Hematopoietic multipotent progenitor cell (in vitro differentiated cells): Measurements from ENCODE around the gene MCM8. TPM values are rescaled to one million over a fixed set of nuclear protein-coding genes. Genes with fewer than 3 reads are reported as not detected.

Source experiments
- DNase-seq, 3 donors: peaks; one replicate each; pipeline ENCODE4 v3.0.0-alpha.2; 2011 to 2015; ENCODE audit warnings: low read depth in 2 of 3, low spot score in 2 of 3
- small RNA-seq: library from RNA; depleted of rRNA; stranded (forward); fragments of <200 nt; gene quantifications from one replicate; pipeline ENCODE3, GENCODE V24; 2012
- total RNA-seq: library from RNA; depleted of rRNA; stranded (reverse); fragments of >200 nt; gene quantifications from one replicate; pipeline ENCODE4 v1.2.3, GENCODE V29; 2012

MCM8 gene
- total RNA-seq, 1 donor: 2.7 TPM

DNA sequence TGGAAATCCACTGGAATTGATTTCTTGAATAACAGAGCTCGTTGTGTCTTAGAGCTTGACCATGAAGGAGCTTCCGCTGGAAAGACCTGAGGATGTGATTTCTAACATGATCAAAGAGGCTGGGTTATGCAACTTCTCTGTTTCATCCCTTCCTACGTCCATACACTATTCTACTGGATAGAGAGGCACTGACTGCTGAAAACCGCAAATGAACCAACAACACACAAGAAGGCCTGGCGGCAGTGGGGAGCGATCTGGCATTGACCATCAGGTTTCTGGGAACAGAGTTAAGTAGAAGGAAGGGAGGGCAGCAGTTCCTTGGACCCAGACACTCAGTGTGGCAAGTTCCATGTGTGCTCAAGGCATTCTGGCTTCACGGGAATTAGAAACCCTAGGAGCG, 90.1 kb downstream of the MCM8 start:
- DNase-seq: no peak

GRCh38 chr20:6040958-6041807, 90.7 kb downstream of the MCM8 start:
- DNase-seq: no peak

- DNase-seq: no peak
Observed at GRCh38 chr20:6041808-6042265, 91.4 kb downstream of the MCM8 start.

- no peak for DNase-seq
Observed at GRCh38 chr20:6044115-6044514, 93.7 kb downstream of the MCM8 start.

- no peak for DNase-seq
Observed at GRCh38 chr20:6045566-6045965, 95.1 kb downstream of the MCM8 start.

DNA sequence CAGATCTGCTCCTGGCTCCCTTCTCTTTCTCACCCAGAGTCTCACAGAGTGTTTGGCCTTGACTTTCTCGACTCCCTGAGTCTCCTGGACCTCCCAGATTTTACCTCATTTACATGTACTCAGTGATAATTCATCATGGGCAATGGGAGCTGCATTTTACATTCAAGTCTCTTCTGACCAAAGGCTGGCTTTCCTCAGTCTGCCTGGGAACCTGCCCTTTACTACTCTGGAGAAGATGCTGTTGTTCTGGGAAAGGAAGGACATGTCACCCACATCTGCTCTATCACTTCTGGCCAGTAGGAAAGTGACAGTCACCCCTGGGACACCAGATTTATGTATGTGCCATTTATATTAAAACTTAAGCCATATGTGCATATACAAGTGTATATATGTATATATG, 96.0 kb downstream of the MCM8 start:
- no peak for DNase-seq

DNA sequence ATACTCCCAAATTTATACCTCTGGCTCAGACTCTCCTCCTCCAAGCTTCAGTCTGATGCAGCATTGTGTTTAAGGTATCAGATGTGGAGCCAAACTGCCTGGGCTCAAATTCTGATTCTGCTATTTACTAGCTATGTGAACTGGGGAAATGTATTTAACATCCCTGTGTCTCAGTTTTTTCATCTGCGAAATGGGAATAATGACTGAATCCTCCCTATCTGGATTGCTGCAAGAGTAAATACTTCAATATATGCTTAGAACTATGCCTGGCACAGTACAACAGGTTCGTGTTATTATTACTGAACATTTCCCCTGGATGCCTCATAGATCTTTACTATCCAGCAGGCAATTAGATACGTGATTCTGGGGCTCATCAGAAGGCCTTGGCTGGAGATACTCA, 97.9 kb downstream of the MCM8 start:
- no peak for DNase-seq

Small RNAs within 50 kb of the gene (small RNA-seq; reads per million reads assigned to genes)
- gene RF00019 (not detected), gene RN7SL498P (not detected)

Other genes with a start within 250 kb of the MCM8 start
- 4.0 TPM for gene SHLD1, start 200.3 kb upstream of the MCM8 start, total RNA-seq
- under 0.01 TPM for gene CHGB, start 39.1 kb upstream of the MCM8 start, total RNA-seq
- 3.2 TPM for gene TRMT6, start 119 bp upstream of the MCM8 start, total RNA-seq
- 28.0 TPM for gene CRLS1, start 55.5 kb downstream of the MCM8 start, total RNA-seq
- under 0.01 TPM for gene LRRN4, start 103.4 kb downstream of the MCM8 start, total RNA-seq
- 2.4 TPM for gene FERMT1, start 172.4 kb downstream of the MCM8 start, total RNA-seq